ENCODE measurements around the gene MKLN1. TPM values are rescaled to one million over a fixed set of nuclear protein-coding genes. Genes with fewer than 3 reads are reported as not detected.

MKLN1 gene
- total RNA-seq, 1 donor from 2014 or later, result 55.9 TPM

GRCh38 chr7:131338691-131339390 is 11.2 kb downstream of the MKLN1 start:
- no peak overlapping the region for H3K27ac Mint-ChIP-seq
- DNase-seq (ENCODE audit: low spot score, unreplicated experiment), result no peak
- H3K36me3 Mint-ChIP-seq (ENCODE audit: insufficient read depth), result peaks cover 24% of the 10 kb centered on the region
- H3K4me3 Mint-ChIP-seq (ENCODE audit: low read depth), result no peak overlapping the region
- peaks cover 34% of the 10 kb centered on the region for H3K9me3 Mint-ChIP-seq (ENCODE audit: low read depth)
- H3K27me3 Mint-ChIP-seq, result no peaks in the 10 kb centered on the region
- no peak for TF ChIP-seq CTCF (IDR thresholded peaks at IDR 0.05; ENCODE audit: unreplicated experiment)
- no peaks in the 10 kb centered on the region for H3K4me1 Mint-ChIP-seq (ENCODE audit: low read depth)

GRCh38 chr7:131341690-131342089 is 14.0 kb downstream of the MKLN1 start:
- peaks cover 15% of the 10 kb centered on the region for H3K9me3 Mint-ChIP-seq (ENCODE audit: low read depth)
- no peak overlapping the region for H3K4me3 Mint-ChIP-seq (ENCODE audit: low read depth)
- peaks cover under 1% of the 10 kb centered on the region for H3K4me1 Mint-ChIP-seq (ENCODE audit: low read depth)
- H3K36me3 Mint-ChIP-seq (ENCODE audit: insufficient read depth), result peaks cover 17% of the 10 kb centered on the region
- H3K27me3 Mint-ChIP-seq, result no peaks in the 10 kb centered on the region
- no peak for DNase-seq (ENCODE audit: low spot score, unreplicated experiment)
- no peak overlapping the region for H3K27ac Mint-ChIP-seq
- TF ChIP-seq CTCF (IDR thresholded peaks at IDR 0.05; ENCODE audit: unreplicated experiment), result no peak

GRCh38 chr7:131342864-131343442 is 15.3 kb downstream of the MKLN1 start:
- no peak overlapping the region for H3K4me3 Mint-ChIP-seq (ENCODE audit: low read depth)
- no peak for DNase-seq (ENCODE audit: low spot score, unreplicated experiment)
- no peak for TF ChIP-seq CTCF (IDR thresholded peaks at IDR 0.05; ENCODE audit: unreplicated experiment)
- peaks cover 12% of the 10 kb centered on the region for H3K36me3 Mint-ChIP-seq (ENCODE audit: insufficient read depth)
- H3K4me1 Mint-ChIP-seq (ENCODE audit: low read depth), result peaks cover 11% of the 10 kb centered on the region
- no peak overlapping the region for H3K27ac Mint-ChIP-seq
- peaks cover 8% of the 10 kb centered on the region for H3K9me3 Mint-ChIP-seq (ENCODE audit: low read depth)
- H3K27me3 Mint-ChIP-seq, result no peaks in the 10 kb centered on the region

- DNase-seq (ENCODE audit: low spot score, unreplicated experiment), result no peak
- Mint-ChIP-seq H3K9me3 (ENCODE audit: low read depth) (peaks cover 5% of the 10 kb centered on the region), H3K4me3 (ENCODE audit: low read depth) (no peak overlapping the region), H3K27ac (peak overlapping the region; percentile 42), H3K27me3 (no peaks in the 10 kb centered on the region), H3K36me3 (ENCODE audit: insufficient read depth) (peaks cover 4% of the 10 kb centered on the region), H3K4me1 (ENCODE audit: low read depth) (peaks cover 15% of the 10 kb centered on the region)
- TF ChIP-seq CTCF (IDR thresholded peaks at IDR 0.05; ENCODE audit: unreplicated experiment), result no peak
Measured at GRCh38 chr7:131346885-131347592, 19.4 kb downstream of the MKLN1 start.

- Mint-ChIP-seq H3K27ac (no peak overlapping the region), H3K4me3 (ENCODE audit: low read depth) (no peak overlapping the region), H3K27me3 (no peaks in the 10 kb centered on the region), H3K4me1 (ENCODE audit: low read depth) (peaks cover 18% of the 10 kb centered on the region), H3K36me3 (ENCODE audit: insufficient read depth) (peaks cover 4% of the 10 kb centered on the region), H3K9me3 (ENCODE audit: low read depth) (peaks cover 5% of the 10 kb centered on the region)
- no peak for TF ChIP-seq CTCF (IDR thresholded peaks at IDR 0.05; ENCODE audit: unreplicated experiment)
- no peak for DNase-seq (ENCODE audit: low spot score, unreplicated experiment)
Measured at GRCh38 chr7:131352032-131352431, 24.4 kb downstream of the MKLN1 start.

Measured in progenitor cell of endocrine pancreas (in vitro differentiated cells).